A673 (cell line): ENCODE results near the gene CMIP. TPM values are rescaled to one million over a fixed set of nuclear protein-coding genes. Genes with fewer than 3 reads are reported as not detected.

ENCODE experiments used
- BruUV-seq: library from RNA; stranded (reverse); fragments of 400-500 nt; replicated peaks from 2 replicates; lab custom pipeline; 2021; lab: Mats Ljungman, UMichigan
- CTCF ChIA-PET: fragments of 300-600 bp; sonication (Branson Sonifier 250); formaldehyde crosslinking; loops from one replicate; lab custom pipeline; 2022; ENCODE audit warnings: antibody characterized with exemption; lab: Charles Lee
- POLR2A ChIA-PET: fragments of 300-600 bp; sonication (Branson Sonifier 250); formaldehyde crosslinking; loops from one replicate; lab custom pipeline; 2022; ENCODE audit warnings: antibody characterized with exemption; ENCODE audit not compliant: low non-redundant PET; lab: Charles Lee
- DNase-seq: peaks from one replicate; pipeline ENCODE4 v3.0.0-alpha.2; 2015; ENCODE audit warnings: low spot score
- H3K27ac ChIP-seq: fragments of 200-600 bp; sonication (generic); 2 replicates; pipeline ENCODE4 v1.5.1; 2016; ENCODE audit warnings: mixed run types, low read depth, mild to moderate bottlenecking, mixed read lengths, antibody characterized with exemption, low read length; ENCODE audit not compliant: poor library complexity, severe bottlenecking
- H3K27me3 ChIP-seq: fragments of 200-600 bp; sonication (generic); replicated peaks from 2 replicates; pipeline ENCODE4 v1.6.1; 2017; ENCODE audit warnings: mixed run types, low read depth, mild to moderate bottlenecking, mixed read lengths, antibody characterized with exemption, low read length; ENCODE audit not compliant: insufficient read depth, poor library complexity
- H3K36me3 ChIP-seq: fragments of 200-600 bp; sonication (generic); 2 replicates; pipeline ENCODE4 v1.6.1; 2016; ENCODE audit warnings: mixed run types, mild to moderate bottlenecking, mixed read lengths, antibody characterized with exemption, low read length; ENCODE audit not compliant: insufficient read depth, poor library complexity, severe bottlenecking
- H3K4me1 ChIP-seq: fragments of 200-600 bp; sonication (generic); 2 replicates; pipeline ENCODE4 v1.6.1; 2017; ENCODE audit warnings: mixed run types, mild to moderate bottlenecking, mixed read lengths, antibody characterized with exemption, low read length; ENCODE audit not compliant: insufficient read depth, poor library complexity, severe bottlenecking
- H3K4me3 ChIP-seq: fragments of 200-600 bp; sonication (generic); 2 replicates; pipeline ENCODE4 v1.5.1; 2016; ENCODE audit warnings: low read depth, mixed run types, mild to moderate bottlenecking, mixed read lengths, low read length; ENCODE audit not compliant: poor library complexity, severe bottlenecking
- H3K9me3 ChIP-seq: fragments of 200-600 bp; sonication (generic); 2 replicates; pipeline ENCODE4 v1.6.1; 2016; ENCODE audit warnings: mixed run types, low read depth, mild to moderate bottlenecking, mixed read lengths, antibody characterized with exemption, low read length; ENCODE audit not compliant: poor library complexity, severe bottlenecking
- EZH2 ChIP-seq: fragments of 200-600 bp; sonication (generic); IDR thresholded peaks from 2 replicates; pipeline ENCODE4 v1.6.1; 2017; ENCODE audit warnings: borderline replicate concordance, low read depth, mild to moderate bottlenecking, mixed read lengths, antibody characterized with exemption, low read length; ENCODE audit not compliant: poor library complexity, severe bottlenecking
- intact Hi-C: fragments of 100-400 bp; cut with micrococcal nuclease; formaldehyde crosslinking; loops from one replicate; pipeline ENCODE4 v1.10.0; 2022; ENCODE audit not compliant: unreplicated experiment
- total RNA-seq: library from RNA; stranded (reverse); gene quantifications from 2 replicates; pipeline ENCODE4 v1.2.3, GENCODE V29; 2021
- TF ChIP-seq, protein P1 (sequence below): fragments of 300-800, 200-600 bp; sonication (generic); conservative IDR thresholded peaks from 2 replicates; pipeline ENCODE4 v1.5.1; 2017; ENCODE audit warnings: low read depth, mild to moderate bottlenecking, antibody characterized with exemption, low read length, moderate library complexity, mixed read lengths

CMIP gene
- total RNA-seq, 1 experiment from 2014 or later: 25.5 TPM

DNA sequence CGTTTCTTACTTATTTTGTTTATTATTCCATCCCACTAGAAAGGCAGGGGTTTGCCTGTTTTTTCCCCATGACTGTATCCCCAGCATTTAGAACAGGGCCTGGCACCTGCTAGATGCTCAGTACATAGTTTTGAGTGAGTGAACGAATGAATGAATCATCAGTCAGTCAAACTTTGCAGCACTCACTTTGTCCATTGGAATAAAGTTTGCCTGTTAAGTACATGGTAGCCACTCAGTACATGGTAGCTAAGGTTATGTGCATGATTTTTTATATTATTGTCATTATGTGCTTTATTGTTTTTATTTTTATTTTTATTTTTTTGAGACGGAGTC is 88.5 kb downstream of the CMIP start:
- ChIA-PET CTCF (no interaction called here), POLR2A (no interaction called here)
- Histone ChIP-seq H3K4me1 (no peaks in the 10 kb centered on the region), H3K27ac (no peak overlapping the region), H3K27me3 (no peaks in the 10 kb centered on the region), H3K4me3 (no peak overlapping the region), H3K36me3 (no peaks in the 10 kb centered on the region), H3K9me3 (no peaks in the 10 kb centered on the region)
- BruUV-seq: no TSS peak
- intact Hi-C loops: no loop called here
- TF ChIP-seq EZH2: no peak
- TF ChIP-seq, protein P1, sequence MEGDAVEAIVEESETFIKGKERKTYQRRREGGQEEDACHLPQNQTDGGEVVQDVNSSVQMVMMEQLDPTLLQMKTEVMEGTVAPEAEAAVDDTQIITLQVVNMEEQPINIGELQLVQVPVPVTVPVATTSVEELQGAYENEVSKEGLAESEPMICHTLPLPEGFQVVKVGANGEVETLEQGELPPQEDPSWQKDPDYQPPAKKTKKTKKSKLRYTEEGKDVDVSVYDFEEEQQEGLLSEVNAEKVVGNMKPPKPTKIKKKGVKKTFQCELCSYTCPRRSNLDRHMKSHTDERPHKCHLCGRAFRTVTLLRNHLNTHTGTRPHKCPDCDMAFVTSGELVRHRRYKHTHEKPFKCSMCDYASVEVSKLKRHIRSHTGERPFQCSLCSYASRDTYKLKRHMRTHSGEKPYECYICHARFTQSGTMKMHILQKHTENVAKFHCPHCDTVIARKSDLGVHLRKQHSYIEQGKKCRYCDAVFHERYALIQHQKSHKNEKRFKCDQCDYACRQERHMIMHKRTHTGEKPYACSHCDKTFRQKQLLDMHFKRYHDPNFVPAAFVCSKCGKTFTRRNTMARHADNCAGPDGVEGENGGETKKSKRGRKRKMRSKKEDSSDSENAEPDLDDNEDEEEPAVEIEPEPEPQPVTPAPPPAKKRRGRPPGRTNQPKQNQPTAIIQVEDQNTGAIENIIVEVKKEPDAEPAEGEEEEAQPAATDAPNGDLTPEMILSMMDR: no peak
- no peak for DNase-seq

DNA sequence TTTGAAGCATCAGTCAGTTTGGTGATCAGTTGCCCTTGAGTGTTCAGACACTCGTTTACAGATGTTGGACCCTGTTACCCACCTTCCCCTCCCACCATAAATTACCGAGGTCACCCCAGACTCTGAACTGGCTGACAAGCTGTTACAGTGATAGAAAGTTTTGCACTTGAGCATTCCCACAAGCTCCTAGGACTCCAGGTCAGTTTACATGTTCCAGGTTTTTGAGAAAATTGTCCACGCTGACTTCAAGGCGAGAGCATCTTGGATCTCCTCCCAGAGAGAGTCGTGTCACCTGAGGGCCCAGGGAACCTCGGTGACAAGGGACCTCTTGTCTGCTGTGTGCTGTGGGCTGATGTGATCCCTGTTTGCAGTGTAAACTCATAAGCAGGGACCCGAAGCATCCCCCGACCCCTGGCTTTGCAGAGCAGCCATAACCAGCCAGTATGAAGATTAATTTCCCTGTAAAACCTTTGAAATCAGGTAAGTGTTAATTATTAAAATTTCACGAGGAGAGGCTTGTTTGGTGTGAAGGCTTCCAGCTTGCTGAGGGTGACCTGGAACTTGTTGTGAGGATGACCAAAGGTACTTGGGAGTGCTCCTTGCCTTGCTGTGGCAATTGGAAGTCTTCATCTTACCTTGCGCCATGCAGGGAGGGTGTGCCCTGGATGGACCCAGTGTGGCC is 91.2 kb downstream of the CMIP start:
- Histone ChIP-seq H3K9me3 (no peaks in the 10 kb centered on the region), H3K4me1 (no peaks in the 10 kb centered on the region), H3K4me3 (no peak overlapping the region), H3K36me3 (no peaks in the 10 kb centered on the region), H3K27me3 (no peaks in the 10 kb centered on the region), H3K27ac (no peak overlapping the region)
- ChIA-PET POLR2A (no interaction called here), CTCF (no interaction called here)
- no TSS peak for BruUV-seq
- intact Hi-C loops: no loop called here
- DNase-seq: no peak
- no peak for TF ChIP-seq EZH2
- TF ChIP-seq, protein P1: no peak

DNA sequence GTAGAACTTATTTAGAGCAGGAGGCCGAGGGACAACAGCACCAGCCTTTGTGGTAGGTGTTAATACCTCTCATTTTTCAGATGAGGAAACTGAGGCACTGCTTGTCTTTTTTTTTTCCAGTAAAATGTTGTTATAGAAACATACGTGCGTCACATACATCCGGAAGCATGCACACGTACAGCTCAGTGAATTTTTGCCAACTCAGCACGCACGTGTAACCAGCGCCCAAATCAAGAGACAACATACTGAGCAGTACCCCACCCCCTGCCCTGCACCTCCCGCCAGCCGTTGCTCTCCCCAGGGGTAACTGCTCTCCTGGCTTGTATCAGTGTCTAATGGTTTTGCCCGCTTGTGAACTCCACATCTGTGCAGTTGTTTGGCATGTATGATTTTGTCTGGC is 92.0 kb downstream of the CMIP start:
- no peak overlapping the region for H3K4me3 ChIP-seq
- intact Hi-C loops: no loop called here
- ChIA-PET CTCF (no interaction called here), POLR2A (no interaction called here)
- no peaks in the 10 kb centered on the region for H3K27me3 ChIP-seq
- no peaks in the 10 kb centered on the region for H3K36me3 ChIP-seq
- no peaks in the 10 kb centered on the region for H3K4me1 ChIP-seq
- H3K27ac ChIP-seq: no peak overlapping the region
- DNase-seq: no peak
- H3K9me3 ChIP-seq: no peaks in the 10 kb centered on the region
- BruUV-seq: no TSS peak
- TF ChIP-seq, protein P1: no peak
- TF ChIP-seq EZH2: no peak
